Large intestine (tissue), 12 donors: ENCODE measurements around the gene CFHR5. TPM values are rescaled to one million over a fixed set of nuclear protein-coding genes. Genes with fewer than 3 reads are reported as not detected.
"Not testable (repeated sequence)": the region's sequence is repeated elsewhere in the genome, so short reads cannot be mapped to it uniquely, and the experiment has no call there.

Source experiments
- DNase-seq, 2 donors: peaks; one replicate each; pipeline versions ENCODE4 v3.0.0 to v3.0.0-alpha.2; 2013
- H3K27ac ChIP-seq: one replicate; pipeline ENCODE4 v1.5.1; 2013; ENCODE audit warnings: low read length
- H3K27me3 ChIP-seq: 2 replicates; pipeline ENCODE4 v1.6.1; 2013; ENCODE audit warnings: low read length; ENCODE audit not compliant: control insufficient read depth, insufficient read depth
- H3K36me3 ChIP-seq: 2 replicates; pipeline ENCODE4 v1.6.1; 2013; ENCODE audit warnings: low read length; ENCODE audit not compliant: control insufficient read depth, insufficient read depth
- H3K4me1 ChIP-seq: one replicate; pipeline ENCODE4 v1.6.1; 2013; ENCODE audit warnings: low read length; ENCODE audit not compliant: control insufficient read depth, insufficient read depth
- H3K4me3 ChIP-seq: one replicate; pipeline ENCODE4 v1.5.1; 2013; ENCODE audit warnings: low read length
- H3K9me3 ChIP-seq: one replicate; pipeline ENCODE4 v1.6.1; 2013; ENCODE audit warnings: mild to moderate bottlenecking, low read depth, low read length, moderate library complexity; ENCODE audit not compliant: control insufficient read depth
- WGBS: methylation state at CpG from one replicate; pipeline ENCODE4 v1.1.5; 2013; ENCODE audit warnings: low lambda C conversion rate; ENCODE audit not compliant: insufficient coverage; 5-methylcytosine and 5-hydroxymethylcytosine counted together
- long read RNA-seq, 11 donors: transcript quantifications; one replicate each; lab custom pipeline, GENCODE V29; 2026
- polyA plus RNA-seq: library from polyadenylated mRNA; unstranded; fragments of 120-200 nt; gene quantifications from one replicate; pipeline ENCODE4 v1.2.1, GENCODE V29; 2013

Gene CFHR5
- polyA plus RNA-seq = not detected
- long read RNA-seq, donor 1 = 0 reads
- long read RNA-seq, donor 2 = 0 reads
- long read RNA-seq, donor 3 = 0 reads
- long read RNA-seq, donor 4 = 0 reads
- long read RNA-seq, donor 5 = 0 reads
- long read RNA-seq, donor 6 = 0 reads
- long read RNA-seq, donor 7 = 0 reads
- long read RNA-seq, donor 8 = 0 reads
- long read RNA-seq, donor 9 = 0 reads
- long read RNA-seq, donor 10 = 0 reads
- long read RNA-seq, donor 11 = 0 reads

DNA sequence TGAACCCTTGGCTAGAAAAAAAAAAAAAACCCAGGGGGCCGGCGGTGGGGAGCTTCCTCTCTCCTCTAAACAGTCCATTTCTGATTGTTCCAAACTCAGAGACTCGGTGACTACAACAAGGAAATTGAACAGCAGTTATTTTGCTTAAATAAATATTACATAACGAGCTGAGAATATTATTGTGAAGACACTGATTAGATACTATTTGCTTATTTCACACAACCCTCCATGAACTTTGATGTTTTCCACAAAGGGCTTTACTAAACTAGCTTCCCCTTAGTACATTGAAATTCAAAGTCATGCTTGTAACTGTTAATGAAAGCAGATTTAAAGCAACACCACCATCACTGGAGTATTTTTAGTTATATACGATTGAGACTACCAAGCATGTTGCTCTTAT lies at the start of gene CFHR5:
Gene CFHR5, plus strand, starts transcription at position 279 of the 400 bp plus-strand sequence. Its CDS starts 109 bp downstream, at position 388.
- H3K9me3 ChIP-seq = no peaks in the 10 kb centered on the region
- H3K27ac ChIP-seq = no peak within 1 kb of the TSS
- H3K27me3 ChIP-seq = no peaks in the 10 kb centered on the region
- no peaks in the 10 kb centered on the region for H3K36me3 ChIP-seq
- H3K4me1 ChIP-seq = no peaks in the 10 kb centered on the region
- H3K4me3 ChIP-seq = no peak within 1 kb of the TSS
- 83% methylated on average over 1 of the region's 5 CpGs for WGBS
- DNase-seq = no peak

DNA sequence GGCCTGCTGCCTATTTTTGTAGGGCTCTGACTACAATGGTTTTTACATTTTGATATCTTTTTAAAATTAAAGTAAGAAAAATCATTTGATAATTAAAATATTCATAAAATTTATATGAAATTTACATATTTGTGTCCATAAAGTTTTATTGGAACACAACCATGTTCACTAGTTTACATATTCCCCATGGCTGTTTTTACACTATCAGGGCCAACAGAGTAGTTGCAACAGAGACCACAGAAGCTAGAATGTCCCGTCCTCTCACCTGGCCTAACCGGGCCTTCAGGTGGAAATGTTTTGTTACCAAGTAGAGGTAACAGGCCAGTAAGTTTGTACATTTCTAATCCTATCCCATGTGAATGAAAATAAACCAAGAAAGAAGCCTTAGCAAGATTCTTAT lies 44.5 kb upstream of the CFHR5 start:
- H3K4me3 ChIP-seq, H3K36me3 ChIP-seq, H3K27me3 ChIP-seq, H3K27ac ChIP-seq, H3K4me1 ChIP-seq, DNase-seq, H3K9me3 ChIP-seq: not testable (repeated sequence)
- no CpG with 5 or more reads among the region's 2 CpGs for WGBS

GRCh38 chr1:196933531-196934189 lies 43.7 kb upstream of the CFHR5 start:
- no peaks in the 10 kb centered on the region for H3K4me1 ChIP-seq
- H3K27me3 ChIP-seq = no peaks in the 10 kb centered on the region
- no CpG with 5 or more reads among the region's 32 CpGs for WGBS
- H3K27ac ChIP-seq = no peak overlapping the region
- H3K9me3 ChIP-seq = peaks cover 7% of the 10 kb centered on the region
- DNase-seq = no peak
- H3K4me3 ChIP-seq = no peak overlapping the region
- H3K36me3 ChIP-seq = no peaks in the 10 kb centered on the region

DNA sequence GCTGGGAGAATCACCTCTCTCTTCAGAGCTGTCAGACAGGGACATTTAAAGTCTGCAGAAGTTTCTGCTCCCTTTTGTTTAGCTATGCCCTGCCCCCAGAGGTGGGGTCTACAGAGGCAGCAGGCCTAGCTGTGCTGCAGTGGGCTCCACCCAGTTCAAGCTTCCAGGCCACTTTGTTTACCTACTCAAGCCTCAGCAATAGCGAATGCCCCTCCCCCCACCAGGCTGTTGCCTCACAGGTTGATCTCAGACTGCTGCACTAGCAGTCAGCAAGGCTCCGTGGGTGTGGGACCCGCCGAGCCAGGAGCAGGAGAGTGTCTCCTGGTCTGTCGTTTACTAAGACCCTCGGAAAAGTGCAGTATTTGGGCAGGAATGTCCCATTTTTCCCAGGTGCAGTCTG lies 35.9 kb upstream of the CFHR5 start:
- H3K36me3 ChIP-seq, H3K27ac ChIP-seq, H3K27me3 ChIP-seq, H3K4me3 ChIP-seq, H3K4me1 ChIP-seq, DNase-seq, H3K9me3 ChIP-seq: not testable (repeated sequence)
- WGBS = no CpG with 5 or more reads among the region's 6 CpGs

GRCh38 chr1:196943568-196943967 lies 33.8 kb upstream of the CFHR5 start, which contains the start of gene CFHR2:
TSS of gene CFHR2 (plus strand) at chr1:196943738. CDS start at chr1:196943881, 143 bp downstream.
- not testable (repeated sequence) for H3K4me1 ChIP-seq, H3K27ac ChIP-seq, H3K27me3 ChIP-seq, H3K36me3 ChIP-seq, H3K4me3 ChIP-seq, H3K9me3 ChIP-seq, DNase-seq
- WGBS = no CpG with 5 or more reads among the region's 1 CpG

- H3K4me1 ChIP-seq = no peaks in the 10 kb centered on the region
- H3K27me3 ChIP-seq = no peaks in the 10 kb centered on the region
- H3K36me3 ChIP-seq = no peaks in the 10 kb centered on the region
- no peak overlapping the region for H3K4me3 ChIP-seq
- H3K9me3 ChIP-seq = no peaks in the 10 kb centered on the region
- no peak for DNase-seq
- 83% methylated on average over 1 of the region's 2 CpGs for WGBS
- H3K27ac ChIP-seq = no peak overlapping the region
These were observed 25.5 kb upstream of the CFHR5 start for GRCh38 chr1:196951711-196952394.

GRCh38 chr1:196954778-196955177 lies 22.6 kb upstream of the CFHR5 start:
- H3K4me3 ChIP-seq = no peak overlapping the region
- no peak overlapping the region for H3K27ac ChIP-seq
- no peak for DNase-seq
- H3K36me3 ChIP-seq = no peaks in the 10 kb centered on the region
- no peaks in the 10 kb centered on the region for H3K27me3 ChIP-seq
- H3K4me1 ChIP-seq = no peaks in the 10 kb centered on the region
- no CpG with 5 or more reads among the region's 2 CpGs for WGBS
- no peaks in the 10 kb centered on the region for H3K9me3 ChIP-seq

- no peak overlapping the region for H3K4me3 ChIP-seq
- H3K27ac ChIP-seq = no peak overlapping the region
- no peak for DNase-seq
- H3K36me3 ChIP-seq = no peaks in the 10 kb centered on the region
- no peaks in the 10 kb centered on the region for H3K9me3 ChIP-seq
- H3K4me1 ChIP-seq = no peaks in the 10 kb centered on the region
- no peaks in the 10 kb centered on the region for H3K27me3 ChIP-seq
- no CpG with 5 or more reads among the region's 1 CpG for whole genome bisulfite sequencing
These were observed 21.4 kb upstream of the CFHR5 start for GRCh38 chr1:196955926-196956325.

DNA sequence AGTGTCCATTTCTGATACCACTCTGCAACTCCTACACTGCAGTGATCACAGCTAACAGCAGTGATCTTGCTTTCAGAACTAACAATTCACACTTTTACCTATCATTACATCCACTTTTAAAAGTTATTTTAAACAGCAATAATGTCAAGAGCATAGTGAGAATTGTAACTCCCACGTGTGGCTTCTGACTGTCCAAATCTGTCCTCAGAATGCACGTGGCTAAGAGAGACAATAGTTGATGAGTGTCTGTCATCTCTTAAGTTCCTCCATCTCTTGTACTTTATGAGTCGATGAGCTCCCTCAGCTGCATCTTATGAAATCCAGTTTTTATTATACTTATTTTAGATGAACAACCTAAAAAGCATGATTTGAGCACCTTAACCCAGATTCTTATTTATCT lies 16.5 kb upstream of the CFHR5 start:
- Histone ChIP-seq H3K9me3 (no peaks in the 10 kb centered on the region), H3K4me3 (no peak overlapping the region), H3K4me1 (no peaks in the 10 kb centered on the region), H3K27ac (no peak overlapping the region), H3K27me3 (no peaks in the 10 kb centered on the region), H3K36me3 (no peaks in the 10 kb centered on the region)
- no peak for DNase-seq
- no CpG with 5 or more reads among the region's 3 CpGs for WGBS

DNA sequence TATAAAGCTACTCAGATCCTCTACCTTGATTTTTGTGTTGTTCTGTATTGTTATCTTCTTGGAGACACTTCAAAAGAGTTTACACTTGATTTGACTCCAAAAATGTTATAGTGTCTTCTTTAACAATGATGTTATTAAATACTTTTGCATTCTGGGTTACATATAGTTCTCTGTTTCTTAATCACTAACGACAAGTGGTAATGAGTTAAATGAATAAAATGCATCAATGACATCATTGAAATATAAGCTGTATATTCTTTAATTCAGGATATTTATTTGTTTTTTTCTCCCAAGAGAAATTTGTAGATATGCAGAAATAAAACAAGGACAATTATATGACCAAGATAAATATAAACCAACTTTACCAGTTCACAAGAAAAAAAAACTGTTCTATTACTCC lies 7.2 kb upstream of the CFHR5 start:
- WGBS = 57% methylated on average over 1 of the region's 1 CpG
- Histone ChIP-seq H3K4me3 (no peak overlapping the region), H3K4me1 (no peaks in the 10 kb centered on the region)

More for the DNA sequence above, 7.2 kb upstream of the CFHR5 start:
- no peak overlapping the region for H3K27ac ChIP-seq
- DNase-seq = no peak
- no peaks in the 10 kb centered on the region for H3K27me3 ChIP-seq
- no peaks in the 10 kb centered on the region for H3K36me3 ChIP-seq
- H3K9me3 ChIP-seq = no peaks in the 10 kb centered on the region
